ENCODE measurements around the gene PIGU.

Gene PIGU

GRCh38 chr20:34637245-34638038 is 39.5 kb downstream of the PIGU start:
- TF ChIP-seq, protein P1, sequence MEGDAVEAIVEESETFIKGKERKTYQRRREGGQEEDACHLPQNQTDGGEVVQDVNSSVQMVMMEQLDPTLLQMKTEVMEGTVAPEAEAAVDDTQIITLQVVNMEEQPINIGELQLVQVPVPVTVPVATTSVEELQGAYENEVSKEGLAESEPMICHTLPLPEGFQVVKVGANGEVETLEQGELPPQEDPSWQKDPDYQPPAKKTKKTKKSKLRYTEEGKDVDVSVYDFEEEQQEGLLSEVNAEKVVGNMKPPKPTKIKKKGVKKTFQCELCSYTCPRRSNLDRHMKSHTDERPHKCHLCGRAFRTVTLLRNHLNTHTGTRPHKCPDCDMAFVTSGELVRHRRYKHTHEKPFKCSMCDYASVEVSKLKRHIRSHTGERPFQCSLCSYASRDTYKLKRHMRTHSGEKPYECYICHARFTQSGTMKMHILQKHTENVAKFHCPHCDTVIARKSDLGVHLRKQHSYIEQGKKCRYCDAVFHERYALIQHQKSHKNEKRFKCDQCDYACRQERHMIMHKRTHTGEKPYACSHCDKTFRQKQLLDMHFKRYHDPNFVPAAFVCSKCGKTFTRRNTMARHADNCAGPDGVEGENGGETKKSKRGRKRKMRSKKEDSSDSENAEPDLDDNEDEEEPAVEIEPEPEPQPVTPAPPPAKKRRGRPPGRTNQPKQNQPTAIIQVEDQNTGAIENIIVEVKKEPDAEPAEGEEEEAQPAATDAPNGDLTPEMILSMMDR (IDR thresholded peaks at IDR 0.05; ENCODE audit: low read depth, low read length), result no peak
- DNase-seq, result no peak
- Histone ChIP-seq H3K27me3 (no peaks in the 10 kb centered on the region), H3K36me3 (peaks cover 12% of the 10 kb centered on the region), H3K4me1 (peaks cover 6% of the 10 kb centered on the region; the same call in 1 of the 2 replicates), H3K4me3 (ENCODE audit: low read depth, low read length) (no peak overlapping the region), H3K9me3 (no peaks in the 10 kb centered on the region)

GRCh38 chr20:34636648-34637047 is 40.2 kb downstream of the PIGU start:
- Histone ChIP-seq H3K4me1 (peaks cover 6% of the 10 kb centered on the region; the same call in 1 of the 2 replicates), H3K36me3 (peaks cover 12% of the 10 kb centered on the region), H3K4me3 (ENCODE audit: low read depth, low read length) (no peak overlapping the region), H3K9me3 (no peaks in the 10 kb centered on the region), H3K27me3 (no peaks in the 10 kb centered on the region)
- TF ChIP-seq, protein P1 (IDR thresholded peaks at IDR 0.05; ENCODE audit: low read depth, low read length), result no peak
- DNase-seq, result no peak

GRCh38 chr20:34634392-34634791 is 42.5 kb downstream of the PIGU start:
- no peak for DNase-seq
- Histone ChIP-seq H3K27me3 (no peaks in the 10 kb centered on the region), H3K4me1 (no peaks in the 10 kb centered on the region), H3K36me3 (peaks cover 12% of the 10 kb centered on the region), H3K9me3 (no peaks in the 10 kb centered on the region), H3K4me3 (ENCODE audit: low read depth, low read length) (no peak overlapping the region)
- TF ChIP-seq, protein P1 (IDR thresholded peaks at IDR 0.05; ENCODE audit: low read depth, low read length), result no peak

DNA sequence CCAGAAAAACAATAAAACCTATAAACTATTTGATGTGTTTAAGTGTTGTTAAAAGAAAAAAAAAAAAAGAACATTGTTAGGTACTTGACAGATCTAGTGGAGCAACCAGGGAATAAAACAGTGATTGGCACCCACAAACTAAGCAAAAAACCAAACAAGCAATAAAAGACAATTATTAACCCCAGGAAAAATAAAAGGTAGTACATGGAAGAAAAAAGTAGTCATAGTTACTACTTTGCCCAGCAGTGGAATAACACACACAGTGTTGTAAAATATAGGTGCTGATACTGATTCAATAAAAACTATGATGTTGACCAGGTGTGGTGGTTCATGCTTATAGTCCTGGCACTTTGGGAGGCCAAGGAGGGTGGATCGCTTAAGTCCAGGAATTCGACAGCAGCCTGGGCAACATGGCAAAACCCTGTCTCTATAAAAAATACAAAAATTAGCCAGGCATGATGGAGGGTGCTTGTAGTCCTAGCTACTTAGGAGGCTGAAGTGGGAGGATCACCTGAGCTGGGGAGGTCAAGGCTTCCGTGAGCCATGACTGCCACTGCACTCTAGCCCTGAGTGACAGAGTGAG is 43.9 kb downstream of the PIGU start:
- H3K4me1 ChIP-seq, result no peaks in the 10 kb centered on the region
- TF ChIP-seq, protein P1 (IDR thresholded peaks at IDR 0.05; ENCODE audit: low read depth, low read length), result no peak
- H3K9me3 ChIP-seq, result no peaks in the 10 kb centered on the region
- H3K36me3 ChIP-seq, result peaks cover 12% of the 10 kb centered on the region
- no peak overlapping the region for H3K4me3 ChIP-seq (ENCODE audit: low read depth, low read length)
- no peak for DNase-seq
- no peaks in the 10 kb centered on the region for H3K27me3 ChIP-seq

GRCh38 chr20:34629904-34630303 is 47.0 kb downstream of the PIGU start:
- Histone ChIP-seq H3K36me3 (no peaks in the 10 kb centered on the region; the same call in none of the 2 replicates), H3K4me1 (no peaks in the 10 kb centered on the region), H3K9me3 (no peaks in the 10 kb centered on the region), H3K4me3 (ENCODE audit: low read depth, low read length) (no peak overlapping the region), H3K27me3 (no peaks in the 10 kb centered on the region)
- TF ChIP-seq, protein P1 (IDR thresholded peaks at IDR 0.05; ENCODE audit: low read depth, low read length), result no peak
- no peak for DNase-seq

- Histone ChIP-seq H3K9me3 (no peaks in the 10 kb centered on the region), H3K27me3 (no peaks in the 10 kb centered on the region), H3K4me1 (no peaks in the 10 kb centered on the region), H3K4me3 (ENCODE audit: low read depth, low read length) (no peak overlapping the region), H3K36me3 (no peaks in the 10 kb centered on the region; the same call in none of the 2 replicates)
- TF ChIP-seq, protein P1 (IDR thresholded peaks at IDR 0.05; ENCODE audit: low read depth, low read length), result no peak
- DNase-seq, result no peak
These were observed 47.5 kb downstream of the PIGU start for GRCh38 chr20:34629342-34629741.

Data from BE2C (cell line).